ENCODE data around the gene GINS1. TPM values are rescaled to one million over a fixed set of nuclear protein-coding genes. Genes with fewer than 3 reads are reported as not detected.

Gene GINS1
- total RNA-seq, 1 donor from 2014 or later, result 33.8 TPM

DNA sequence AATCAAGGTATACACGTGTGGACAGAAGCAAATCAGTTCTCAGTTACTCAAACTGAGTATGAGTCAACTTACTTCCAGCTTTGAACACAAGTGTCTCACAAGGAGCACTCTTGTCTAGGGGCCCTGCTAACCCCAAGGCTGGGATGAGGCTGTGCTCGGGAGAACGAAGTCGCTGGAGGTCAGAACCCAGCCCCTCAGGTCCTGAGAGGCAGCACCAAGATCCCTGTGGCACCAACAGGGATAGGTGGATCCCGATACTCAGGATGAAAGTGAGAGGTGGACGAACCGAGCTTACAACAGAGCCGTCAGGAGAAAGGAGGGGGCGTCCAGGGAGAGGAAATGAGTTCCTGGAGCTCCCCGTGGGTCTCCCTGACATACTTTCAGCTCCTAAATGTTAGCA, 85.7 kb downstream of the GINS1 start:
- intact Hi-C loops (cut with micrococcal nuclease), result loop anchor here (10.0 kb wide), 1 partner anchor 82 kb away; no protein-coding TSS in a partner anchor

DNA sequence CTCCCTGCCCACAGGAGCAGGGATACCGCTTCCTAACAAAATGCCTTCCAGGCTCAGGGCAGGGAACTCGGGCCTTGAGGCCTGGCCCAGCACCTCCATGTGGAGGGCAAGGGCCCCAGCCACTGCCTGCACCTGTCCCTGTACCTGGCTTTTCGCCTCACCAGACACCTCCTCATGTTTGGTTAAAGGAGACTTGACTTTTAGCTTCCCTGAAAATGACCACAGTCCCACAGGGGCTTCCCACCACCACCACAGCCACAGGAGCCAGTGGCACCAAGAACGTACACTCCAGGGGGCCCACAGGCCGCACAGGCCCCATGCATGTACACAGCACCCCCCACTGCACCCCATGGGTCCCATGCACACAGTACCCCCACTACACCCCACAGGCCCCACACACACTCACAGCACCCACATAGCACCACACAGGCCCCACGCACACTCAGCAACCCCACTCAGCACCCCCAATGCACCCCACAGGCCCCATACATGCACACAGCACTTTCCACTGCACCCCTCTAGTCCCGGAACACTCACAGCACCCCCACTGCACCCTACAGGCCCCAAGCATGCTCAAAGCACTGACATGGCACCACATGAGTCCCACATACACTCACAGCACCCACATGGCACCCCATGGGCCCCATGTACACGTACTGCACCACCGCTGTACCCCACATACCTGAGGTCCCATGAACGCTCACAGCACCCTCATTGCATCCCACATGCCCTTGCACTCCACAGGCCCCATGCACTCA, 86.5 kb downstream of the GINS1 start:
- intact Hi-C loops (cut with micrococcal nuclease), result loop anchor here (10.0 kb wide), 1 partner anchor 81 kb away; no protein-coding TSS in a partner anchor

DNA sequence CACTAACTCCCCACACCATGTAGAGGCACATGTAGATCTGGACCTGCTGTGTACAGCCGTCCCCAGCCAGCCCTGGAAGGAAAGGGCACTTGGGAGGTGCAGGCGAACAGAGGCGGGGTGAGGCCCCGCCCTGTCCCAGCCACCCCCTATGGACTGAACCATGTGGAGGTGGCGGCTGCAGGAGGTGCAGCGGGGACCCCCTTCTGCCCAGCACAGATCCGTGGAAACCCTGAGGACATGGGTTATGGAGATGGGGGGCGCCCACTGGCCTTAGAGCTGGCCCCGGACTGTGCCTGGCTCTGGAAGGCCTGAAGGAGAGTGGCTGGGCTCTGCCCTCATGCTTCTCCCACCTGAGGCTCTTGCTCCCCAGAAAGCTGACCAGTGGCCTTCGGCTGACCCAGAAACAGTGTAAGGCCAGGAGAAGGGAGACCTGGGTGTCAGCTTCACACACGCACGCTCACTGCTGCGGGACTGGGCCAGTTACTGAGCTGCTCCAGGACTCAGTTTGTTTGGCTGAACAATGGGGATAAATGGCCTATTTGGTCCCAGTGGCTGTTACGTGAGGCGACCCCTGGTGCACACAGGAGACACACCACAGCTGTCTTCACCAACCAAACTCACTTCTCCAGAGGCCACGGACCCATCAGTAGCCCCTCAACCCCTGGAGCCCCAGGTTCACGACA, 87.2 kb downstream of the GINS1 start:
- intact Hi-C loops (cut with micrococcal nuclease), result loop anchor here (10.0 kb wide), 1 partner anchor 80 kb away; no protein-coding TSS in a partner anchor

DNA sequence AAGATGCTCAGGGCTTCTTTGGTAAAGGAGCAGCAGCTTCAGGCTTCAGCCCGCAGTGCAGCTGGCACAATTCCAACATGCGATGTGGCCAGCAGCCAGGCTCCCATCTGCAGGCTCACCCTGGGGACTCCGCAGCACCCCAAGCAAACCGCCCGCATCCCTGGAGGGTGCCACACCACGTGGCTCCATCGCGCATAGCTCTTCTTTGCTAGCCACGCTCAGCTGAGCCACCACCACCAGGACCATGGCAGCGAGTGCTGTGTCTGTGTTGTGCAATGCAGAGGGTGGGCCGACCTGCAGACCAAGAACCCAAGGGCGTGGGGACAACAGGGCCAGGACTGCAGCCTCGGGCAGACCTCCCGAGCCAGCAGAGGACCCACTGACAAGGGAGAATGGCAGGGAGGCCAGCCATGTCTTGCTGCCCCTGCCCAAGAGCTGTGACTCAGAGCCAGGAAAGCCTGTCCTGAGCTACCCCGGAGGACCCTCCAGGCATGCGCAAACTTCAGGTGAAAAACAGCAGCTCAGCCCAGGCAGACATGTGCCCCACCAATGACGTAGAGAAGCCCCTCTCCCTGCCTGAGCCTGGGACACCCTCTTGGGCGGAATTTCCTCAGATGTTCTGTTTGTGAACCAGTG, 87.8 kb downstream of the GINS1 start:
- intact Hi-C loops (cut with micrococcal nuclease), result loop anchor here (10.0 kb wide), 1 partner anchor 79 kb away; no protein-coding TSS in a partner anchor

DNA sequence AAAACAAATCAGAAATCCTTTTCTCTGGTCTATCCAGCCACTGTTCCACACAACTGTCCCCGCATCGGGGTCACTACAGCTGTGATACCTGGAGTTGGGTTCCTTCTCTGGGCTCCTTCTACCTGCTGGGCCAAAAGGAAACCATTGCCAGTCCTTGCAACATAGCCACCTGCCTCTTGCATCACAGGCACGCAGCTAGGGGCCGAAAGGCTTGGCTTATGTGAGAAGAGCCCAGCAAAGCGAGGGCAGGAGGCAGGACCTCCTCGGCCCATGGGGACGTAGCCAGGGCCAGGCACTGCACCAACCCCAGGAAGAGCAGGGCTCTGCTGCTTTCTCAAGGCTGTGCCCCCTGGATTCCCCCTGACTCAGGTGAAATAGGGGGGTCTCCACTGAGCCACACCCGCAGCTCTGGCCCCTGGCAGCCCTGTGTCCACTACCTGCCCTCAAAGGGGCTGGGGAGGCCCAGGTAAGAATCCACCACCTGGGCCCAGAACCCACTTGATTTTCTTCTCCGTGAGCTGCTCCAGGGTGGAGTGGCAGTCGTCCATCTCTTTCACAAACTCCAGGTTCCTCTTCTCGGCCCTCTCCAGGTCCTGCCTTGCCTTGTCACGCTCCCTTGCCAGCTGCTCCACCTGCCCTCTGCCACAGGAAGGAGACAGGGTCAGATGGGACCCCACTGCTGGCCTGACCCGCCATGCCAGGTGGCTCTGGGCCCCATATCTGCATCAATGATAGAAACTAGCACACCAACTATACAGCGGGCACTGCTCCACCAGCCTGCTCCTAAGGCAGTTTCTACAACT, 88.9 kb downstream of the GINS1 start:
- intact Hi-C loops (cut with micrococcal nuclease), result loop anchor here (10.0 kb wide), 1 partner anchor 78 kb away; no protein-coding TSS in a partner anchor

DNA sequence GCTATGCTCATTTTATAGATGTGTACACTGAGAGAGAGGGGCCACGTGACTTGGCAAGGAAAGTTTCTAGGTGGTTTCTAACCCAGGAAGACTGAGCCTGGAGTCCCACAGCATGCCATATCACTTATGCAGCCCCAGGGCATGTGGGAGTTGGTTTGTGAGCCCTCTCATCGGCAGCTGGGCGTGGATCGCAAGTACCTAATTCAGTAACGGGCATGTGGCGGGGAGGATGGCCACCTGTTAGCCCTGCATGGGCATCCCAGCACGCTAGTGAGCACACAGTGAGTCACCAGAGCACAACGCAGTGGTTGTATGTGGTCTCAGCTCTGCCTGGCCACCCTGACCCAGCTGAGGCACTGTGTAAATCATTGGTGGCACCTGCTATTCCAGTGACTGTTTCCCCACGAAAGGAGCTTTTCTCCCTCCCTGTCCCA, 89.5 kb downstream of the GINS1 start:
- intact Hi-C loops (cut with micrococcal nuclease), result loop anchor here (10.0 kb wide), 1 partner anchor 78 kb away; no protein-coding TSS in a partner anchor

DNA sequence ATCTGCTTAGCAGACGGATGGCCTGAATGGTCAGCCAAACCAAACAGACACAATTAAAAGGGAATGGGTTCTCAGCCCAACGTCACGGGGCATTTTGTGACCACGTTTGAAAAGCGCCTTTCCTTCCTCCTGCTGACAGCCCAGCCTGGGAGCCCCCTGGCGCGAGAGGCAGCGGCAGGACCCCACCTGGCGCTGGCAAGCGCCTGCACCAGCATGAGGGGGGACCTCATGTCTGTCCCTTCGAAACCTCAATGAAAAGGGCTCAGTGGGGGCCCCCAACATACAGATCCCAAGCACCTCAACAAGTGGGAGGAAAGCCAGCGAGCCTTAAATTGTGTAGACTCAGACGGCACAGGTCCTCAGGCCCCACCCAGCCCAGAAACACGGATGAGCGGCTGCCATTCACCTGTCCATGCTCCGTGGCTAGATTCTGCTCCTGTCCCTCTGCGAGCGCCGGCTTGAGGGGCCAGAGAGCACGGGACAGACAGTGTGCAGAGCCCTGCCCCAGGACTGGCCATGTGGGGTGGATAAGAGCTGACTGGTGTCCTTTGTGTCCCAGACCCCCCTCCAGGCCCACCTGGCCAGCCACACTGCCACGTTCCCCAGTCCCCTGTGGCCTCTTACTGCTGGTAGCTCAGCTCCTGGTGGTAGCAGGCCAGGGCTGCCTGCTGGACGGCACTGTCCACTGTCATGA, 90.3 kb downstream of the GINS1 start:
- intact Hi-C loops (cut with micrococcal nuclease), result loop anchor here (10.0 kb wide), 1 partner anchor 77 kb away; no protein-coding TSS in a partner anchor

Other genes starting within 250 kb of the GINS1 start
- gene ENTPD6, start 212.0 kb upstream of the GINS1 start, total RNA-seq, result 38.2 and 39.0 TPM in 2 replicates
- 32.2 and 32.3 TPM in 2 replicates for gene PYGB, start 159.6 kb upstream of the GINS1 start, total RNA-seq
- 28.4 and 30.5 TPM in 2 replicates for gene ABHD12, start 16.8 kb upstream of the GINS1 start, total RNA-seq
- gene NINL, start 177.9 kb downstream of the GINS1 start, total RNA-seq, result 3.4 and 5.2 TPM in 2 replicates
- gene NANP, start 216.3 kb downstream of the GINS1 start, total RNA-seq, result 5.8 and 6.6 TPM in 2 replicates